T-helper 1 cell (primary cell): Measurements from ENCODE around the gene WSB1.

ENCODE experiments used
- DNase-seq, 5 donors: peaks; one replicate each; pipeline ENCODE4 v3.0.0-alpha.2; 2012 to 2020

Gene WSB1

GRCh38 chr17:27362503-27362902 is 68.6 kb downstream of the WSB1 start:
- no peak for DNase-seq

- no peak for DNase-seq
These were observed 69.0 kb downstream of the WSB1 start for GRCh38 chr17:27362909-27363308.

GRCh38 chr17:27363326-27363725 is 69.4 kb downstream of the WSB1 start:
- no peak for DNase-seq
